HG03135 (cell line): ENCODE results near the gene CRY2.

Experiments
- ATAC-seq: cut with Tn5 transposase; IDR thresholded peaks from one replicate; pipeline ENCODE4 v1.9.1; 2021; ENCODE audit warnings: mild to moderate bottlenecking, moderate library complexity; ENCODE audit not compliant: unreplicated experiment

CRY2 gene

DNA sequence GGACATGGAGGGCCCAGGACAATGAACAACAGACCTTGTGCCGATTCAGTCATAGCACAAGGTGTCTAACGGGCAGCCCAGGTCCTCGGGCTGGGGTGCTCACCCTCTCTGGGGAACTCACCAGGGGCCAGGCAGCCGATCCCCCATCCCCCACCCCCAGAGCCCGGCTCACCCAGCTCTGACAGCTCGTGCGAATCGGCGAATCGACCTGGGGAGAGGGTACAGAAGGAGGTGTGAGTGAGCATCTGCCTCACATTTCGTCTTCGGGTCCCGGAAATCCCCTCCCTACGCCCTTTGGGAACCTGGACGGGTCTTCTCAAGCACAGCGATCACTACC, 70.0 kb downstream of the CRY2 start:
- peak; percentile 11 for ATAC-seq

DNA sequence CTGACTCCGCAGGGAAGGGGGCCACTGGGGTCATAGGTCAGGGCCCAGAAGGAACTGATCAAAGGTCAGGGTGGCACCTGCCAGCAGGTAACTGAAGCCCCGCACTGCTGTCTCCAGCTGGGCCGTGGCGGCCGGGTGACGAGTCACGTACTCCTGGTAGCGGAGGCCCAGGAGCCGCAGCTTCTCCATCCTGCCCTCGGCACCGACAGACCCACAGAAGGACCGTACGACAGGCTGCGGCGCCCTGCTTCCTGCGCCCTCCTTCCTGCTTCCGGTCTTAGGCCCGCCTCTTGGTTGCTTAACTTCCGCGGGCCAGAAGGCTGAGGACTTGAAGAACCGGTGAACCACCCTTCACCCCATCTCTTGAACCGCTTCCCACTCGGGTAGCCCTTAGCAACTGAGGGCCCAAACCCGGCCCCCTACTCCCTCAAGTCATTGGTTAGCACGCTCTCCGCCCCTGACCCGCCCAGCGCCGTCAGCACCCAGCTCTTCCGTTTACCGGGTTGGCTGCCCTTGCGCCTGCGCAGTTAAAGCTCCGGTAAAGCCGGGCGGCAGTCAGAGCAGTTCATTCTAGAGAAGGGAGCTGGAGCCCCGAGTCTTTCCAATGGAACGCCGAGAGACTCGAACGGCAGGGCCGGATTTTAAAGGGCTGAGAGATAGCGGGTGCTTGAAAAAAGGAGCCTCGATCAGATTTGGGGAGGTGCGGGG, 70.5 kb downstream of the CRY2 start, which contains the start of gene PEX16:
Gene PEX16, minus strand, starts transcription at position 255 of the 708 bp plus-strand sequence. Its CDS starts 66 bp downstream, at position 189.
- peak; percentile 90 for ATAC-seq

DNA sequence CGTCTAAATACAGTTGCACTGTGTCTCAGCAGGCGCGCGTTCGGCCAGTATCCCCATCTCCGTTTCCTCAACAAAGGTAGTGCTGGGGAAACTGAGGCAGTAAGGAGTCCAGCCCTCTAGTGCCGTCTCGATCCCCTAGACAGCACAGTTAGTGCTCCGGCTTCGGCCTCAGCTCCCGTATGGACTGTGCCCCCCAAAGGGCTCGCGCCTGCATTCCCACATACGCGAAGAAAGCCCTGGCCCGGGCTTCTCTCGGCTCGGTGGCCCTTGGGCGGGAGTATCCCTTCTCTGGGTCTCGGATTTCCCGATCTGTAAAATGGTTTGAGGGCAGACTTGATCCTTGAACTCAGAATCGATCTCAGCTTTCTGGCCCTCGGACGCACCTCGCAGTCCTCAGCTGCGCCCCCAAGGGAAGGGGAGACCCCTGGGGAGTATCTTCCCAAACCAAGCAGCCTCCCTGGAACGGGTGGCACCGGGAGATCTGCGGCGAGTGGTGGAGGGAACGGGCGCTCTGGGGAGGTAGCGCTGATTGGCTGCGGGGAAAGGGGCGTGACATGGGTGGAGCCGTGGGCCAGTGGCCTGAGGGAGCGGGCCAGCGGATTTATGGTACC, 71.2 kb downstream of the CRY2 start:
- no peak for ATAC-seq

DNA sequence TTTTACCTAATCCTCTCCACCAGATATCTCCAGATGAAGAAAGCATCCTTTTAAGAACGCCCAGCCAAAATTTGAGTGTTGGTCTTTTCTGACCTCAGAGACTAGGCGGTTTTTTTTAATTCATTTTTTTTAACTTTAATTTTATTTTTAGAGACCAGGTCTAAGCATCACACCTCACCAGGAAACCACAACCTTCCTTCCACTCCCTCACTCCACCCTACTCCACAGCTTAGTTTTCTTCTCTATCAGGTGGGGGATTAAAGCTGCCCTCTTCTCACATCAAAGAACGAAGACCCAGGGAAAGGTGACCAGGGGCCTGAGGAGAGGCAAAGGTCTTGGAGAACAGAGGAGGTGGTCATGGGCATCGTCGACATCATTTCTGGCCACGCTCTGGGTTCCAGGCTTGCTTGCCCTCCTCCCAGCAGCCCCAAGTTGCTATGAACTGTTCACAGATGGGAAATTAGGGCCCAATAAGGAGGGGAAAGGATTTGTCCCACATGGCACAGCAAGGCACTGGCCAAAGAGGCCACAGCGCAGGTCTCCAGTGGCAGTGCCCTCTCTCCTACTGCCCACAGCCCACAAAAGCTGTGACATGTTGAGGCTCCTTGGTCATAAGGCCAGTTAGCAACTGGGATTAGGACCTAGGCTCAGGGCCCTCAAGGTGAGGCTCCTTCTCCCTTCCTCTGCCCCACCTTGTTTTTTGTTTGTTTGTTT, 71.8 kb downstream of the CRY2 start:
- ATAC-seq, result no peak

DNA sequence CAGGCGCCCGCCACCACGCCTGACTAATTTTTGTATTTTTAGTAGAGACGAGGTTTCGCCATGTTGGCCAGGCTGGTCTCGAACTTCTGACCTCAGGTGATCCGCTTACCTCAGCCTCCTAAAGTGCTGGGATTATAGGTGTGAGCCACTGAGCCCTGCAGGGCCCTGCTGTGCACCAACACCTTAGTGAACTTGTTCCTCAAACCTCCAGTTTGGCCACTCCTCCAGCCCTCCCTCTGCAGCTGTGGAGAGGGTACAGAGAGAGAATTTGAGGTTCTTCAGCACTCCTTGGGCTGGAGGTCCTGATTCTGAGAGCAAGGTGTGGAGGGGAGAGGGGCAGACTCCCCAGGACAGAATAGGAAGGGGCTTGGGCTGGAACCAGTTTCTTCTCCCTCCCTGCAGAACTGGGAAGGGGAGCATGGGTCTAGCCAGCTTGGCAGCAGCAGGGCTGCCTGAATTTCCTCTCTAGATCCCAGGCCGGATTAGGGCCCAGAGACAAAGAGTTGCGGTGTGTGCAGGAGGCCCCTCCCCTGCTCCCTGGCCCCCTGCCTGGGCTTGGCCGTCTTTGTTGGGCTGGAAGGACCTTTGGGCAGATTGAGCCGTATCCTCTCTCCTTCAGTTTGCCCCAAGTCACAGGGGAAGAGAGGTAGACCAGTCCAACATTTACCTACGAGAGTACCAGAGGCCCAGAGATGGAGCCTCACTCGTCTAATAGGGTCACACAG, 72.7 kb downstream of the CRY2 start:
- no peak for ATAC-seq

DNA sequence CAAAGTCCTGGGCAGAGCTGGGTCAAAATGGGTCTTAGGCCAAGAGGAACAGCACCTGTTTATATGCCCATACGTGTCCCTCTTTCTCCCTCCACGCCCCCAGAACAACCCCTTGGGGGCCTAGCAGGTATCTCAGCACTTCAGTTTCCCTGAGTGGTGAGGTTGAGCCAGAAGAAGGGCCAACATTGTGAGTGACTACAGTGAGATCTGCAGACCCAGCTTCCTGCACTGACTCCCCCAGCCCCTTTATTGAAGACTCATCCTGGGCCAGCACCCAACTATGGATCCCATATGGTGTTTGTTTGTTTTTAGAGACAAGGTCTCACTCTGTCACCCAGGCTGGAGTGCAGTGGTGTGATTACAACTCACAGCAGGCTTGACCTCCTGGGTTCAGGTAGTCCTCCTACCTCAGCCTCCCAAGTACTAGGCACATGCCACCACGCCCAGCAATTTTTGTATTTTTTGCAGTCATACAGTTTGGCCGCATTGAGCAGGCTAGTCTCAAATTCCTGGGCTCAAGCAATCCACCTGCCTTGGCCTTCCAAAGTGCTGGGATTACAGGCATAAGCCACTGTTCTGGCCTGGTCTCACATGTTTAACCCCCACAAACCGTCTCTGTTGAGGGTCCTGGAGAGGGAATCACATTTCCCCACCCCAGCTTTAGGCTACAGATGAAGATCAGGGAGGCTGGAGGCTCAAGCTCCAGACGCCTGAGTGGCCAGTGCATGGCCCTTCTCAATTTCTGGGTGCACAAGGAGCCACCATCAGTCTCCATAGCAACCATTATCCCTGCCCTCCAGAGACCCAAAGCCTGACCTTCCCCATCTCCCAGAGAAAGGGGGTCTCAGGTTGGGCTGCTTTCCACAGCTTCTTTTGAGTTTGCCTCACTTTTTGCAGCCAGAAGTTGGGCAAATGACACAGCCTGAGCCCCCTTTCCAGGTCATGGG, 73.5 kb downstream of the CRY2 start:
- ATAC-seq, result no peak

DNA sequence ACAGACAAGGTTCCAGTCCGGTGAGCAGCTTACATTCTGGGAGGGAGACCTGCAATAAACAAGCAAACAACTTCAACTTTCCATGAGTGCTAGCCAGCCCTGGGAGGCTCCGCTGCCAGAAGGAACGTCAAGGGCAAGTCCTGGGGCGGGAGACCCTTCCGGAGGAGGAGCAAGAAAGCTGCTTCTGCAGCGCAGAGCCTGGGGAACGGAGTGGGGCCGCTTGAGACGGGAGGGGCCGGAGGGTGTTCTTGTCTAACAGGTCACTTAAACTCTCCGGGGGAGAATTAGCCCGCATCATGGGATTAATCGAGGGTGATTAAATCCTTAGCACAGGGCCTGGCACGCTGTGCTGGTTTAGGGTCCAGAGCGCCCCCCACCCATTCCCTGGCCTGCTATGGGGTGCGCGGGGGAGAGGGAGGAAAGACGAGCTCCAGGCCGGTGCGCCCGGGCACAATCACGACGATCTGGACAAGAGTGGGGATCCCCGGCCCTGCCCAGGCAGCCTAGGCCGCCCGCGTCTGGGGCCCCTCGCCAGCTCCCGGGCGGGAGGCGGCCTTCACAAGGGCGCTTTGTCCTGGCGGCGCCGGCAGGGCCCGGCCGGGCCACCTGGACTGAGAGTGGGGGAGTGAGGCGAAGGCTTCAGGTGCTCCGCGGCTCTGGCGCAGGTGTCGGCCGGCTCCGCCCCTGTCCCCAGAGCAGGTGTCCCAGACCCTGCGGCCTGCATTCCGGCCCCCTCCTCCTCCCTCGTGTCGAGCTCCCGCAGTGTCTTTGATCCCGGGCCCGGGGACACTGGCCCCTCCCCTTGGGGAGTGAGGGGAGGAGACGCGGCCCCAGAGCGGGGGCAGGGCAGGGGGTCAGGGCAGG, 74.5 kb downstream of the CRY2 start:
- ATAC-seq, result no peak

DNA sequence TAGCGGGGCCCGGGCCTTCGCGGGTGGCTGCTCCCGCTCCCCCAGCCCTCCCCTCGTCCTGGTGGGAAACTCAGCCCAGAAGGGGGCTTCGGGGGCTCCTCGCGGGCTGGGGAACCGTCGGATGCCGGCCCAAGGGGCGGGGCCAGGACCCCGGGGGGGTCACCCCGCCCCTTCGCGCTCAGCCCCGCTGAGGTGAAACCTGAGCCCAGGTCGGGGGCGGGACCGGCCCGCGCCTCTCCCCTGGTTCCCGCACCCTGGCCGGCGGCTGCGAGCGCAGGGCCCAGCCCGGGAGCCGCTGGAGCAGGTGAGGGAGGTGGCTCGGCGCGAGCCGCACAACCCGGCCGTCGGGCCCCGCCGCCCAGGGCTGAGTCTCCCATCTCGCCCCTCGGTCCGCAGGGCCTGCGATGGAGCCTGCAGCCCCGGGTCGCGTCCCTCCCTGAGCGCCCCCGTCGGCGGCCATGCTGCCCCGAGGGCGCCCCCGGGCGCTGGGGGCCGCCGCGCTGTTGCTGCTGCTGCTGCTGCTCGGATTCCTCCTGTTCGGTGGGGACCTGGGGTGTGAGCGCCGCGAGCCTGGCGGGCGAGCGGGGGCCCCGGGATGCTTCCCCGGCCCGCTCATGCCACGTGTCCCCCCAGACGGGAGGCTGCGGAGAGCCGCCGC, 75.3 kb downstream of the CRY2 start, which contains the start of gene LARGE2:
Gene LARGE2, plus strand, starts transcription at position 232 of the 658 bp plus-strand sequence. Its CDS starts 227 bp downstream, at position 459.
- ATAC-seq, result no peak

DNA sequence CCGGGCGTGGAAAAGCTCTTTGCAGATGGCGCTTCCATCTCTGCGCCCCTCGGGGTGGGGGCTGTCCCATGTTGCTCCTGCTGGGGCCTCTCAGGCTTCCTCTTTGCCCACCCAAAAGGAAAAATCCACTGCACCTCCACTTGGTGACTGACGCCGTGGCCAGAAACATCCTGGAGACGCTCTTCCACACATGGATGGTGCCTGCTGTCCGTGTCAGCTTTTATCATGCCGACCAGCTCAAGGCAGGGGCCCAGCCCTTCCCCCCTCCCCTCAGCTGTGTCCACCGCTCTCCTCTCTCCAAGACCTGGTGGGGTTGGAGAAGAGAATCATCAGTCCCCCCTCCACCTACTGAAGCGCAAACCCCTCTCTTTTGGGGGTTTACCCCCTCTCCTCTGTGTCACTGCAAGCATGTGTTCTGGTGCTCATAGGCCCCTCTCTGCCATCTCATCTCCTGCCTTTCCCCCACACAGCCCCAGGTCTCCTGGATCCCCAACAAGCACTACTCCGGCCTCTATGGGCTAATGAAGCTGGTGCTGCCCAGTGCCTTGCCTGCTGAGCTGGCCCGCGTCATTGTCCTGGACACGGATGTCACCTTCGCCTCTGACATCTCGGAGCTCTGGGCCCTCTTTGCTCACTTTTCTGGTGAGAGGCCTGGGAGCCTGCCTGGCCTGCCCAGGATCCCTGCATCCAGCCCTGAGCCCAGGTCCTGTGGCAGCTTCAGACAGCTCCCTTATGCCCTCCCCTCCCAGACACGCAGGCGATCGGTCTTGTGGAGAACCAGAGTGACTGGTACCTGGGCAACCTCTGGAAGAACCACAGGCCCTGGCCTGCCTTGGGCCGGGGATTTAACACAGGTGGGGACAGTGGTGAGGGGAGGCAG, 77.0 kb downstream of the CRY2 start:
- no peak for ATAC-seq

DNA sequence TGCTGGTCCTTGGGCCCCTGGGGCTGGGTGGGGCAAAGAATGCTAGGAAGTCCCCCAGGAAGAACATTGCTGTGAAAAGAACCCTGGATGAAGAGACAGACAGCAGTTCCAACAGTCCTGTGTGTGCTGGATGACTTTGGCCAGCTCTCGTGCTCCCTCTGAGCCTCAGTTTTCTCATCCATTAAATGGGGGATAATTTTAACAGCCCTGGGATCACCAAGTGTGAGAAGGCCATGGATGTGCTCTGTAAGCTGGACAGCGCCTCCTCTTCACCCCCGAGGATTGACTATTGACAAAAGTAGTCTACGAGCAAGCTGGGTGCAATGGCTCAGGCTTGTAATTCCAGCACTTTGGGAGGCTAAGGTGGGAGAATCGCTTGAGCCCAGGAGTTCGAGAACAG, 77.7 kb downstream of the CRY2 start:
- ATAC-seq, result no peak

DNA sequence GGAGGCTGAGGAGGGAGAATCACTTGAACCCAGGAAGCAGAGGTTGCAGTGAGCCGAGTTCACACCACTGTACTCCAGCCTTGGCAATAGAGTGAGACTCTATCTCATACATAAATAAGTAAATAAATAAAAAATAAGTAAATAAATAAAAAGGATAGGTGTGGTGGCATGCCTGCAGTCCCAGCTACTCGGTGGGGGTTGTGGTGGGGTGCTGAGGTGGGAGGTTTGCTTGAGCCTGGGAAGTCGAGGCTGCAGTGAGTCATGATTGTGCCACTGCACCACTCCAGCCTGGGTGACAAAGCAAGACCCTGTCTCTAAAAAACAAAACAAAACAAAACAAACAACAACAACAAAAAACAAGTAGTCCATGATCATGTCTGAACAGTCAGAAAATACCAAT, 78.3 kb downstream of the CRY2 start:
- no peak for ATAC-seq

DNA sequence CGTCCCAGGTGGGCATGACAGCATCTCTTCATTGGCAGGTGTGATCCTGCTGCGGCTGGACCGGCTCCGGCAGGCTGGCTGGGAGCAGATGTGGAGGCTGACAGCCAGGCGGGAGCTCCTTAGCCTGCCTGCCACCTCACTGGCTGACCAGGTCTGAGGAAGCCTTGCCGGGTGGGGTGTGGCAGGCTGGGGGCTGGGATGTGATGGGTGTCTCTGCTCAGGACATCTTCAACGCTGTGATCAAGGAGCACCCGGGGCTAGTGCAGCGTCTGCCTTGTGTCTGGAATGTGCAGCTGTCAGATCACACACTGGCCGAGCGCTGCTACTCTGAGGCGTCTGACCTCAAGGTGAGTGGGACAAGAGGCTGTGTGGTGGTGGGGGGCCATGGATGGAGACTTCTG, 78.7 kb downstream of the CRY2 start:
- ATAC-seq, result no peak

DNA sequence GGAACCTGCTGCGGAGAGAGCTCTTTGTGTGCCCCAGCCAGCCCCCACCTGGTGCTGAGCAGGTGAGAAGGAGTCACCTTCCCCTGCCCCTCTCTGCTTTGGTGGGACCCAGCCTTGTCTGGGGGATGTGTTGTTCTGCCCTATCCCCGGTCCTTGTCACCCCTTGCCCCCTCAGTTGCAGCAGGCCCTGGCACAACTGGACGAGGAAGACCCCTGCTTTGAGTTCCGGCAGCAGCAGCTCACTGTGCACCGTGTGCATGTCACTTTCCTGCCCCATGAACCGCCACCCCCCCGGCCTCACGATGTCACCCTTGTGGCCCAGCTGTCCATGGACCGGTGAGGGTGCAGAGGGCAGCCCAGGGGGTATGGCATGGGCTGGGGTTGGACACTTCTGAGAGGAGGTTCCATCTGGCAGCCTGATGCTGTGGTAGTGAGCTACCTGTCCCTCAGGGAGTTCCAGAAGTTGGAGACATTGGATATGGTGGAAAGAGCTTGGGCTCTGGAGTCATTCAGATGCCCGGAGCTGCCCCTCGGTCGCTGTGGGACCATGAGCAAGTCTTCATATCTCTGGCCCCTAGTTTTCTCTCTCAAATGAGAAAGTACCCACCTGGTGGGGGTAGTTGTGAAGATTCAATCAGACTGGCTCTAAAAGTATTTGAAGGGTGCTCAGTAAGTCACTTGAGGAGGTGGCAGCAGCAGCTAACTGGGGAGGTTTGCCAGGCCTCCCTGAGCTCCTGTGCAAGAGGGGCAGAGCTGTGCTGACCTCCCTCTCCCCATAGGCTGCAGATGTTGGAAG, 79.5 kb downstream of the CRY2 start:
- ATAC-seq, result no peak

DNA sequence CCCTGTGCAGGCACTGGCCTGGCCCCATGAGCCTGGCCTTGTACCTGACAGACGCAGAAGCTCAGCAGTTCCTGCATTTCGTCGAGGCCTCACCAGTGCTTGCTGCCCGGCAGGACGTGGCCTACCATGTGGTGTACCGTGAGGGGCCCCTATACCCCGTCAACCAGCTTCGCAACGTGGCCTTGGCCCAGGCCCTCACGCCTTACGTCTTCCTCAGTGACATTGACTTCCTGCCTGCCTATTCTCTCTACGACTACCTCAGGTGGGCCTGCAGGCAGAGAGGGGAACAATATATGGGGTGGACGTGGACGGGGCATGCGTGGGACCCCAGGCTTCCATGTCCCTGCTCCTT, 80.0 kb downstream of the CRY2 start:
- no peak for ATAC-seq

DNA sequence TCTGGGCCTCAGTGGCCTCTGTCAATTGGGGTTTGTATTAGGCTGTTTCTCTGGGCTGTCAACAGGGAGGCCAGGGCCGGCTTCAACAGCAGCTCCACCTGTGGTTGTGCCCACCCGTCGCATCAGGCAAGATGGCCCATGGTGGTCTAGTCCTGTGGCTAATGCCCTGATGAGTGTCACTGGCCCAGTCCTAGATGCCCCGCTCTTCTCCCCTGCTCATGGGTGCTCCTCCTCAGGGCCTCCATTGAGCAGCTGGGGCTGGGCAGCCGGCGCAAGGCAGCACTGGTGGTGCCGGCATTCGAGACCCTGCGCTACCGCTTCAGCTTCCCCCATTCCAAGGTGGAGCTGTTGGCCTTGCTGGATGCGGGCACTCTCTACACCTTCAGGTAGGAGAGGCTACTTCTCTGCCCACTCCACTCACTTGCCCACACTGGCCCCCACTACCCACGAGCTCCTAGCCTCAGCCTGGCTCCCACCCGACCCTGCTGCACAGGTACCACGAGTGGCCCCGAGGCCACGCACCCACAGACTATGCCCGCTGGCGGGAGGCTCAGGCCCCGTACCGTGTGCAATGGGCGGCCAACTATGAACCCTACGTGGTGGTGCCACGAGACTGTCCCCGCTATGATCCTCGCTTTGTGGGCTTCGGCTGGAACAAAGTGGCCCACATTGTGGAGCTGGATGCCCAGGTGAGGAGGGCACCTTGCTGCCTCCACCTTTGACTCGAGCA, 80.6 kb downstream of the CRY2 start:
- no peak for ATAC-seq

DNA sequence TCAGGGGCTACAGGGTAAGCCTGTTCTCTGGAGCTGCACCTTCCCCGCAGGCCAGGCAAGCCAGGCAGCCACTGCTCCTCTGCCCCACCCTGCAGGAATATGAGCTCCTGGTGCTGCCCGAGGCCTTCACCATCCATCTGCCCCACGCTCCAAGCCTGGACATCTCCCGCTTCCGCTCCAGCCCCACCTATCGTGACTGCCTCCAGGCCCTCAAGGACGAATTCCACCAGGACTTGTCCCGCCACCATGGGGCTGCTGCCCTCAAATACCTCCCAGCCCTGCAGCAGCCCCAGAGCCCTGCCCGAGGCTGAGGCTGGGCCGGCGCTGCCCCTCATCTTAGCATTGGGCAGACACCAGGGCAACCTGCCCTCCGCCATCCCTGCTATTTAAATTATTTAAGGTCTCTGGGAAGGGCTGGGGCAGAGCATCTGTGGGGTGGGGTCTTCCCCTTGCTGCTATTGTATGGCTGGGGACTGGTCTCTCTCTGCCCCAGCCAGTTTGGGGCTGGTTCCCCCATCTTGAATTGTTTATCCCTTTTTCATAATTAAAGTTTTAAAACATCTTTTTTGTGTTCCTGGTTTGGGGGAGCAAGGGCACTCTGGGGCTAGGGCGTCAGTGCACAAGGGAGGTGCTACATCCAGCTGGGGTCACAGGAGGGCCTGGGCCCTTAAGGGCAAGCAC, 81.4 kb downstream of the CRY2 start:
- no peak for ATAC-seq
